NCI-H2171 (cell line): ENCODE measurements around the gene IL17RE.
A peak's percentile ranks its signal among the peaks of the same experiment; 100 is the strongest.

ENCODE experiments used
- DNase-seq: peaks from one replicate; lab custom pipeline; 2025; lab: John Stamatoyannopoulos, UW

Gene IL17RE

GRCh38 chr3:9903904-9904303 lies 1.3 kb downstream of the IL17RE start:
- no peak for DNase-seq

DNA sequence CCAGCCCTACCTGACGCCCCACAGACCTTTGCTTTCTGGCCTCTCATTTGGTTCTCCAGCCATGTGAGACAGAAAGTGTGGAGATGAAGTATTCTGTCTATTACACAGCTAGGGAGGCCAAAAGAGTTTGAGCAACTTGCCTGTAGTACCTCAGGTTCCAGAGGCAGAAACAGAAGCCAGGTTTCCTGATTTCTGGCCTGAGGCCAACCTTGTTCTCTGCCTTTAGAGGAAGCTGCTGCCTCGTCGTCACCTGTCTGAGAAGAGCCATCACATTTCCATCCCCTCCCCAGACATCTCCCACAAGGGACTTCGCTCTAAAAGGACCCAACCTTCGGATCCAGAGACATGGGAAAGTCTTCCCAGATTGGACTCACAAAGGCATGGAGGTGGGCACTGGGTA lies 3.8 kb downstream of the IL17RE start:
- no peak for DNase-seq

- no peak for DNase-seq
Observed at GRCh38 chr3:9908286-9908685, 5.6 kb downstream of the IL17RE start.

DNA sequence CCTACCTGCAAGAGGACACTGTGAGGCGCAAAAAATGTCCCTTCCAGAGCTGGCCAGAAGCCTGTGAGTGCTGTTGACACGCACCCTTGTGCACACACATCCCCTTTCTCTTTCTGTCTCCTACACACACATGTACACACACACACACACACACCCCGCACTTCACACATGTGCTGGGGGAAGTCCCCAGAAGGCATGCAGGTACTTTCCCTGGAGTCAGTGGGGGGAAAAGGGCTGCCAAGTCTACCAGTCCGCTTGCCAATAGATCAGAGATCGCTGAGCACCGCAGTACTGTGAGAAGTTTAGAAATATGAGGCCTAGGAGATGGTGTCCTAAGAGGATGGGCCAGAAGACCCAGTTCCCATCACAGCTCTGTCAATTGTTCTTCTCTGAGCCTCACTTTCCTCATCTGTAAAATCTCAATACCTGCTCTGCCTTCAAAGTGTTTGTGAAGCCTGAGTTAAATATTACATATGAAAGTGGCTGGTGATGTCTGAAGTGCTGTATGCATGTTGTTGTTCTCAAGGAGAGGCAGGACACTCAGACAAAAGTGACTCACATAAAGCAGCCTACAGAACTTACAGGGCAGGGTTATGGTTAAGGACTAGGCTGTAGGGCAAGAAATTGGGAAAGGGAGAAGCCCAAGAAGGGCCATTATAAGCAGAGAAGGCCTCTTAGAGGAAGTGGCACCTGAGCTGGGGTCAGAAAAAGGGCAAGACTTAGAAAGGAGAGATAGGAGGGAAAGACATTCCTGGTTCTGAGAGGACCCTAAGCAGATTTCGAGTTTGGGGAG lies 6.8 kb downstream of the IL17RE start:
- no peak for DNase-seq

- DNase-seq = no peak
Observed at GRCh38 chr3:9911863-9912262, 9.2 kb downstream of the IL17RE start.

- DNase-seq = no peak
Observed at GRCh38 chr3:9912294-9912935, 9.8 kb downstream of the IL17RE start.

- DNase-seq = no peak
Observed at GRCh38 chr3:9913601-9914000, 11.0 kb downstream of the IL17RE start.

DNA sequence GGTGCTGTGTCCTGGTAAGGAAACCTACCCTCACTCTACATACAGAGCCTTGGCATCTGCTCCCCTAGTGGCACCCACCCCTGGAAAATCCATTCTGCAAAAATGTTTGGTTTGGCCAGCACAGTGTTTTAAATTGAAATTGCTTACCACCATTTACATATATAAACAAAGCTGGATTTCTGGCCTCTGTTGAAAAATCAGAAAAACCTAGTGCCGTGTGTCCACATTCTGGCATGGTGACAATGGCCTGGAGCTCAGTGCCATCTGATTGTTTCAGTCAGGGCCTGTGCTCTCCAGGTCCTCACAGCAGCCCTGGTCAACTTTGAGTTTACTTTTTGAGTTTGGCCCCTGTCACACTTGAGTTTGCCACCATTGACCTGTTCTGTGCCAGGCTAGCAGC lies 11.4 kb downstream of the IL17RE start:
- DNase-seq = no peak

DNA sequence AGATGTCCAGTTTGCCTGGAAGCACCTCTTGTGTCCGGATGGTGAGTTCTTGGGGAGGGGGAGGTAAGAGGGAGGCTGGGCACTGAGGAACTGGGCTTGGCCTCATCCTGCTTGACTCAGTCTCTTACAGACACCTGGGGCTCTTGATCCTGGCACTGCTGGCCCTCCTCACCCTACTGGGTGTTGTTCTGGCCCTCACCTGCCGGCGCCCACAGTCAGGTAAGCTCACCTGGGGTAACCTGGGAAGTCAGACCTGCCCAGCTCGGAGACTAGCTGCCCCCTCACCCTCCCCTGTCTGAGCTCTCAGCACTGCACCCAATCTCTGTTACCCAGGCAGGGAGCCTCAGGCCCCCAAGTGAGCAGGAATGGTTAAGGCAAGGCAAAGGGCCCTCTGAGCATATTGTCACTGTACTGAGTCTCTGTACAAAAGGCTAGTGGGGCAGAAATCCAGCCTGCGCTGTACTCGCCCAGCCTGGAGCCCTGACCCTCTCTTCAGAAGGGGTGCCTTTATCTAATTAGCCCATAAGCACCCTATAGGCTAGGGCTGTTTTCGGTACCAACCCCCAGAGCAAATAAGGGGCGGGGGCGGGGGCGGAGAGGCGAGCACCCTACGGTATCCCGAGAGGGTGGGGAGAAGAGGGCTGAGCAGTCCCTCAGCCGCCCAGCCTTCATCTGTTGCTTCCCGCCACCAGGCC lies 12.1 kb downstream of the IL17RE start:
- DNase-seq = no peak

GRCh38 chr3:9915254-9916141 lies 12.8 kb downstream of the IL17RE start:
- no peak for DNase-seq

DNA sequence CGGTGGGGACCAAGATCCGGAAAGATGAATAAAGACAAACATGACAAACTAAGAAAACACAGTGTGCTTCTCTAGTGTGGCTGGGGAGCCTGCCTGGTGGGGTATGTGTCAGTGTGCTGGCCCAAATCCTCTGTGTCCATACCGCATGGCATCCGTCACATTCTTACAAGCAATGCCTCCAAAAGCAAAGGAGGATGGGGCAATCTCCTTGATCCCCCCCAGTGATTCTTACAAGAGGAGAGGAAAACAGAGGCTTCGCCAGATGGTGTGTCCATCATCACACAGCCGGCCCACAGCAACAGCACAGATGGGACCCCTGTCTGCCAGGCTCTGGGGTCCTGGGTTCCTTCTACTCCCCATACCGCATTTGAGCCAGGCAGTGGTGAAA lies 13.7 kb downstream of the IL17RE start:
- DNase-seq = no peak

GRCh38 chr3:9916734-9917680 lies 14.4 kb downstream of the IL17RE start, which contains the start of gene IL17RC:
IL17RC (plus strand) TSS chr3:9917098; CDS start chr3:9917316, 218 bp downstream.
- no peak for DNase-seq

DNA sequence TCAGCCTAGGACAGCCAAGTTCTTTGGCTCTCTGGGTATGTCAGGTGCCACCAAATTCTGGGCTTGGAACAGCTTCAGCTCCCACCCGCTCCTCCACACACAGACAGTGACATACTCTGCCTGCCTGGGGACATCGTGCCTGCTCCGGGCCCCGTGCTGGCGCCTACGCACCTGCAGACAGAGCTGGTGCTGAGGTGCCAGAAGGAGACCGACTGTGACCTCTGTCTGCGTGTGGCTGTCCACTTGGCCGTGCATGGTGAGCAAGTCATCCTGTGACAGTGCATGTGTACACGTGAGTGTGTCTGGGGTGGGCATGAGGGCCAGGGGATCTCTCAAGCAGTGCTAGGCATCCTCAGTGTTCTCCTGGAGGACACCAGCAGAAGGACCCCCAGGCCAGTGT lies 15.2 kb downstream of the IL17RE start:
- no peak for DNase-seq

DNA sequence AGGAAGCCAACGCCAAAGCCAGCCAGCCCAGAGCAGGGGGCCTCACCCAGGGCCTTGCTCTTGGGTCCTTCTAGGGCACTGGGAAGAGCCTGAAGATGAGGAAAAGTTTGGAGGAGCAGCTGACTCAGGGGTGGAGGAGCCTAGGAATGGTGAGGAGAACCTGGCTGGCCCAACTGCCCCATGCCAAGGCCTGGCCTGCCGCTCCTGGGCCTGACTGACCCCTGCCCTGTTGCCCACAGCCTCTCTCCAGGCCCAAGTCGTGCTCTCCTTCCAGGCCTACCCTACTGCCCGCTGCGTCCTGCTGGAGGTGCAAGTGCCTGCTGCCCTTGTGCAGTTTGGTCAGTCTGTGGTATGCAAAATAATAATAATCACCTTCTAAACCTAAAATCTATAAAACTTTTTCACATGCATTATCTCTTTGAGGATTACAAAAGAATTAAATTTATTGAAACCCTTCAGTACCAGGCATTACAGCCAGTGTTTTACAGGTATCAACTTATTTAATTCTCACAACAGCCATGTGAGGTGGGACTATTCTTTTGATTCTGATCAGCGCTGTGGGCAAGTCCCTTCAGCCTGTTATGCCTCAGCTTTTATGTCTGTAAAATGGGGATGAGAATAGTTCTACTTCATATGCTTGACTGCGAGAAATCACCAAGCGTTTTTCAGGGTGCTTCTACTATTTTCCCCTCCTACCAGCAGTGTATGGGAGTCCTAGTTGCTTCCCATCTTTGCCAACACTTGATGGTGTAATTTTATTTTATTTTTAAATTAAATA lies 15.8 kb downstream of the IL17RE start:
- no peak for DNase-seq

DNA sequence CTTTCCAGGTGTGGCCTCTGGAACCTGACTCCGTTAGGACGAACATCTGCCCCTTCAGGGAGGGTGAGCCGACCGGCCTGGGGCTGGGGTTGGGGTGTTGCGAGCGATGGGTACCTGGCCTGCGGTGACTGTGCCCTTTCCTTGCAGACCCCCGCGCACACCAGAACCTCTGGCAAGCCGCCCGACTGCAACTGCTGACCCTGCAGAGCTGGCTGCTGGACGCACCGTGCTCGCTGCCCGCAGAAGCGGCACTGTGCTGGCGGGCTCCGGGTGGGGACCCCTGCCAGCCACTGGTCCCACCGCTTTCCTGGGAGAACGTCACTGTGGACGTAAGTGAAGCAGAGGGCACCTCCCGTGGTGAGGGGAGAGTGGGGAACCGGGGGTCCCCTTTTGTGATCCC lies 25.5 kb downstream of the IL17RE start:
- no peak for DNase-seq

DNA sequence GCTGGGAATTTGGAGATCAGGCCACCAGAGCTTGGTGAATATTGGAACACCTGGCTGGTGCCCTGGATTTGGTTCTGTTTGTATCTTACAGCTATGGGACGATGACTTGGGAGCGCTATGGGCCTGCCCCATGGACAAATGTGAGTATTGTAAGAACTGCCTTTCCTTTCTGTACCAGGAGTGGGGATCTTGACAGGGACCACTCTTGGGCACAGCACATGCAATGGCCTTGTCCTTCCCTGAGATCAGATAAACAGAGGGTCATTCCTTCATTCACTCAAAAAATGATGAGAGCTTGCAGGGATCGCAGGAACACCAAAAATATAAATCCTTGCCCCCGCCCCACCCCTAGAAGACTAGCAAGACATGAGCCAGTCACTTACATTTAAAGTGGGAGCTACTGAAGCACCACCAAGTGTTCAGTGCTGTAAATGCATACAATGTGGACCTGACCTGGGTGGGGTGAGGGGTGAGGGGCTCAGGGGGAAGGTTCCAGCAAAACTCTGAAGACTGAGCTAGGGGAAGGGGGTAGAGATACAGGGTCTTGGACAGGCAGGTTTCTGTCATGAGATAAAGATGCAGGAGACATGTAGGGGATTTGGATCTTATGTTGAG lies 28.3 kb downstream of the IL17RE start:
- no peak for DNase-seq

DNA sequence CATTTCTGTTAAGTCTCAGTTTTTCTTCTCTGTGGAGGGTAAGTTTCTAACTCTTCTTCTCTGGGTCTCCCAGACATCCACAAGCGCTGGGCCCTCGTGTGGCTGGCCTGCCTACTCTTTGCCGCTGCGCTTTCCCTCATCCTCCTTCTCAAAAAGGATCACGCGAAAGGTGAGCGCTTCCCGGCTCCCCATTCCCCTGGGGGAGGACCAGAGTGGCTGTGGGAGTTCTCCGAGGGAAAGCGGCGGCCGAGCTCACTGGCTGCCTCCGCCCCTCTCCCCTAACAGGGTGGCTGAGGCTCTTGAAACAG lies 29.8 kb downstream of the IL17RE start:
- DNase-seq = no peak

- peak; percentile 56 for DNase-seq
Observed at GRCh38 chr3:9932843-9933560, 30.4 kb downstream of the IL17RE start.

- DNase-seq = peak; percentile 75
Observed at GRCh38 chr3:9933561-9934234, 31.1 kb downstream of the IL17RE start, which contains the start of gene CRELD1. CRELD1 (plus strand) TSS chr3:9933834; CDS start chr3:9934439, 605 bp downstream.
